Activated CD8-positive, alpha-beta memory T cell treated with anti-CD3 and anti-CD28 coated beads, Interleukin-2, amount 50 U/mL, for 1 hour (primary cell): ENCODE measurements around the gene NRP2.

Experiments used
- DNase-seq: peaks from one replicate; pipeline ENCODE4 v3.0.0-alpha.2; 2020; ENCODE audit errors: extremely low read depth

The NRP2 gene

GRCh38 chr2:205771666-205772065 is 89.4 kb downstream of the NRP2 start:
- no peak for DNase-seq

- DNase-seq, result no peak
Measured at GRCh38 chr2:205772983-205773382, 90.7 kb downstream of the NRP2 start.

- DNase-seq, result no peak
Measured at GRCh38 chr2:205773989-205774388, 91.7 kb downstream of the NRP2 start.

DNA sequence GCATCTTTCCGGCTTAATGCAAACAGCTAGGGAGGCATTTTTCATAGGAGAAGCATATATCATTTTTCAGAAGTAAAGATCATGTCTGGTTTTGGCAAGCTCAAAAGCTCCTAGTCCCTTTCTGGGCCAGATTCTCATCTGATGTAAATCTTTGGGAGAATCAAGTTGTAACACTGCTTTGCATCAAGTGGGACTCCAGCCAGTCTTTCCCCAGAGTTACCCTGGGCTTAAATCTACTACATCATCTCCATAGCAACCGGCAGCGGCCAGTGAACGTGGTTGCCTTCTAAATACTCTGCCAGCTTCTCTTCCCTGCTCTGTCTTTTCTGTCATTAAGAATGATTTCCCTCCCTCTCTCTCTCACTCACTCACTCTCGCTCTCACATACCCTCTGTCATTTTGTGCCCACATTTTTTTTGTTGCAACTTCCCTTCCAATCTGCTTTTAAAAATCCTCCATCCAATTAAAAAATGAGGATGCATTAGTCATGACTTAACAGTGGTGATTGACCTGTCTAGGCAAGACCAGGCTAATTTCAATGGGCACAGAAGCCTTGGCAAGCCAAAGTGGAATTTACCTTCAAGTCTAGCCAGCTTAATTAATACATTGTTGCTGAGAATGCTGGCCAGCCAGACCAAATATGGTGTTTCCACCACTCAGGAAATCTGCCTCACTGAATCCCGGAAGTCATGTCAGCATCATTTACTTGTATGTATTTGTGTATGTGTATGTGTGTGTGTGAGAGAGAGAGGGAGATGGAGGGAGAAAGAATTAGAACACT is 93.0 kb downstream of the NRP2 start:
- DNase-seq, result no peak

DNA sequence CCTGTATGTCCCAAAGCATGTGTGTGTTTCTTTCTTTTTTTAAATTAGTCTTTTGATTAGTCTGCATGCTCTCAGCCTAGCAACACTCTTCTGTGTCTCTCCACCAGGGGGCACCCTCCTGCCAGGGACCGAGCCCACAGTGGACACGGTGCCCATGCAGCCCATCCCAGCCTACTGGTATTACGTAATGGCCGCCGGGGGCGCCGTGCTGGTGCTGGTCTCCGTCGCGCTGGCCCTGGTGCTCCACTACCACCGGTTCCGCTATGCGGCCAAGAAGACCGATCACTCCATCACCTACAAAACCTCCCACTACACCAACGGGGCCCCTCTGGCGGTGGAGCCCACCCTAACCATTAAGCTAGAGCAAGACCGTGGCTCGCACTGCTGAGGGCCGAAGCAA is 93.8 kb downstream of the NRP2 start:
- no peak for DNase-seq

GRCh38 chr2:205776720-205777119 is 94.4 kb downstream of the NRP2 start:
- DNase-seq, result no peak

- DNase-seq, result no peak
Measured at GRCh38 chr2:205778356-205778755, 96.1 kb downstream of the NRP2 start.

- DNase-seq, result no peak
Measured at GRCh38 chr2:205780645-205781044, 98.3 kb downstream of the NRP2 start.

- no peak for DNase-seq
Measured at GRCh38 chr2:205781244-205781931, 99.1 kb downstream of the NRP2 start.

DNA sequence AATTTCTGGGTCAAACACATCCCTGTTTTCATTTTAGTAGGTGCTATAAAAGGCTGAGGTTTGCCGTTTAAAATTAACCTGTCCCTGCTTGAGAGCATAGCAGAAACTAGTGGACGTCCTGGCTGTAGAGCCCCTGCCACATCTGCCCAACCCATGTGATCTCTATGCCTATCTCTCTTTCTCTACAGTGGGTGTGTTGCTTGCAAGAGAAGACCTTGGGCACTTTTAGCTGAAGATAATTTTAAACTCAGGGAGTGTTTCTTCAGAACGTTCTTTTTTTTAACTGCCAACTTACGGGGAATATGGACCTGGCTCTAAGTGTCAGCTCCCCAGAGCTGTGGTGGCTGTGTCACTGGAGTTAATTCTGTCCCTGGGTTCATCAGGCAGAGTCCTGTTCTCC is 100.6 kb downstream of the NRP2 start:
- DNase-seq, result no peak

GRCh38 chr2:205783872-205784499 is 101.7 kb downstream of the NRP2 start:
- DNase-seq, result no peak

DNA sequence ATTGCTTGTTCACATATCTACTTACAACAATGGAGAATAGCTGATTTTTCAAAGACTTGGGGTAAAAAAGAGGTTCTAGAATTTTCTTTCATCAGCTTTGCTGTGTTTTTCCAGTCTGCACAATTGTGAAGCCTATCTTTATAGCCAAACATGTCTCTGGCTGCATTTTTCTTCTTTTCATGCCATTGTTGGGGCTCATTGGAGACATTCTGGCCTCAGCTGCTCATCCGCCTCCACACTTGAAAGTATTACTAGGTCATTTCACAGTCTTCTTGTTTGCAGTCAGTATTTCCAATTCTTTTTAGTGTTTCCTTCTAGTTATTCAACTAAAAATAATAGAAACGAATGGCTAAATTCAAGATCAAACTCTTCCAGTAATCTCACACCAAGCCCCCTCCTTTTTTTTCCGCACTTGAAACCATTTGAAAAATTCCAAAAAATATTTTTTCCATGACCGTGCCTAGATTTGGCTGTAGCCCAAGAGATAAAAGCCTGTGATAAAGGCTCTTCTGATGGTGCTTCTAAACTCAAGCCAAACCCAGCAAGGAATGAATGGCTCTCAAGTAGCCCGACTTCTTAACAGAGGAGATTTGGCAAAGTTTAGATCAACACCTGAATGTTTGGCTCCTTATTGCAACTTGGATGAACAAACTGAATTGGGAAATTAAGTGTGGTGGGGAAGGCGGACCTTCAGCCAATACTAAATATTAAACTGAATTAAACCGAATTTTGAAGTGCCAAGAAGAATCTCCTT is 103.4 kb downstream of the NRP2 start:
- no peak for DNase-seq

- DNase-seq, result no peak
Measured at GRCh38 chr2:205786976-205787375, 104.7 kb downstream of the NRP2 start.

DNA sequence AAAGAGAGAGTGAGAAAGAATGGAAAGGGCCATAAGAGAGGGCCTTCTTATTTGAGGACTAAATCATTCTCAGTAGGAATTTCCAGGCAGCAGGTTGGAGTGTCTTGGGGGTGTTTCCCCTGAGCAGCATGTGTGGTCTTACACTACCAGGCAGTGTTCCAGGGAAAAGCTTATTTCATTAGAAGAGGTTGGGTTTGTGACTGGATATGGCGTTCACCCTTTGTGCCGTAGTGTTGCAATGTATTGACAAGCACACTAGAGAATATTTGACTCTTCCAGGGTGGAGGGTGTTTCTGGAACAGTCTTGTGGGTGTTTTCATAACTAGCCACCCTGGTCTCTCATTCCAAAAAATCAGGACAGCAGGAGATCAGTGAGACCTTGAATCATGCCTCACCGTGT is 105.5 kb downstream of the NRP2 start:
- no peak for DNase-seq

GRCh38 chr2:205789906-205790305 is 107.6 kb downstream of the NRP2 start:
- no peak for DNase-seq

DNA sequence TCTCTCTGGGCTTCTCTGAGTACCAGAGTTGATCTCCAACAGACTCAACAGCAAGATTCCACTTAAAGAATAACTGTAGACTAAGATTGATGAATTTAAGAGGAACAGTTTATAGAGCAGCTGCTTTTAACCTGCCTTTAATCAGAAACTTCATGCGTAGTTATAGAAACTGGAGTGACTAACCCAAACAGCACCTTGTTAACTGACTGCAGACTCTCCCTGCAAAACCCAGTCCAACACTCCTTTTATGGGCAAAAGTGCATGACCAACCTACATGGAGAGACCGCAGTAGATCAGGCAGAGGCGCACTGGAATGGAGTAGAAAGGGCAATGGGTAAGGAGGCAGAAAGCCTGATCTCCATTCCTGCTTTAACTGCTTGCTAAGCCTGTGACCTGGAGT is 110.6 kb downstream of the NRP2 start:
- DNase-seq, result no peak

- DNase-seq, result no peak
Measured at GRCh38 chr2:205796805-205797313, 114.6 kb downstream of the NRP2 start.

DNA sequence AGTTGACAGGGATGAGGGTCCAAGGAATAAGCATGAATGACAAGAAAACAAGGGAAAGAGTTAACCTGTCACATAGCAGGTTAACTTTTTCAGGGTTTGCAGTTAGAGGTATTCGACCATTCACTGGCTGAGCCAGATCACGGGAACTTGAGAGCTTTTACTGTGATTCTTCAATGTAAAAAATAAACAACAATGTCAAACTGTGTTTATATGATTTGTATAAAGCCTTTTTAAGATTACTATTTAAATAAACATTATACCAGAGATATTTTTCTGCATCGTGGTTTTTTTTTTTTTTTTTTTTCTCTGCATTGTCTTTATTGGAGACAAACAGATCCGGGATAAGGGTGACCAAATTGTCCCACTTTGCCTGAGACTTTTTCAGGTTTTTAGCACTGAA is 115.6 kb downstream of the NRP2 start:
- no peak for DNase-seq

GRCh38 chr2:205800224-205800623 is 117.9 kb downstream of the NRP2 start:
- DNase-seq, result no peak

DNA sequence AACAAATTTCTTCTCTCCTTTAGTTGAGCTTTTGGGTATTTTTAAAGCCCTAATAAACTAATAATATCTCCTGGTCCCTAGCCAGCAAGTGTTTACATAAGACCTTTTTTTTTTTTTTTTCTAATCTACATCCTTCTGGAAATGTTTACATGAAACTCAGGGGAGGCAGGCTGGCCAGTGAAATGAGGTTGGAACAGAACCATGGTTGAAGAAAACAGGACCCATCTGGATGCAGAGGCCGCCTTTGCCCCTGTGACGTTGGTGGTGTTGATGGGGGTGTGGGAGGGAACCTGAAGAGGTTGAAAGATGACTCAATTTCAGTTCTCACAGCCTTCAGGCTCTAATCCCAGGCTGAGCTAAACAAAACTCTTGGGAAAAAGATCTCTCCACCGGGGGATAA is 118.5 kb downstream of the NRP2 start:
- DNase-seq, result no peak

- DNase-seq, result no peak
Measured at GRCh38 chr2:205802065-205802464, 119.8 kb downstream of the NRP2 start.

GRCh38 chr2:205802941-205803340 is 120.6 kb downstream of the NRP2 start:
- no peak for DNase-seq
